ENCODE data around the gene AFAP1.

GRCh38 chr4:7764466-7764865 is 175.2 kb downstream of the AFAP1 start:
- TF ChIP-seq CTCF (conservative IDR thresholded peaks at IDR 0.05; ENCODE audit: low read depth, low read length) (no peak), EZH2 (IDR thresholded peaks at IDR 0.05; ENCODE audit: low read length, unreplicated experiment) (no peak)
